WTC11 (cell line): ENCODE results near the gene NLGN1. TPM values are rescaled to one million over a fixed set of nuclear protein-coding genes. Genes with fewer than 3 reads are reported as not detected.

Experiments used
- ATAC-seq: fragments of 200-7000 bp; cut with Tn5 transposase; 2 replicates; pipeline ENCODE4 v1.10.0; 2021; ENCODE audit warnings: mild to moderate bottlenecking, moderate library complexity
- CTCF ChIA-PET: fragments of 300-600 bp; sonication (Branson Sonifier 250); formaldehyde crosslinking; loops from one replicate; lab custom pipeline; 2021; ENCODE audit warnings: antibody characterized with exemption; lab: Charles Lee
- POLR2A ChIA-PET: fragments of 350-600 bp; sonication (Branson Sonifier 250); formaldehyde crosslinking; loops from one replicate; lab custom pipeline; 2021; ENCODE audit warnings: antibody characterized with exemption; lab: Charles Lee
- DNase-seq: peaks from one replicate; pipeline ENCODE4 v3.0.0; 2021; ENCODE audit warnings: low spot score
- H3K27ac Mint-ChIP-seq: 2 replicates; pipeline ENCODE4 v1.8.0; 2021; ENCODE audit warnings: mixed read lengths
- H3K27me3 Mint-ChIP-seq: 2 replicates; pipeline ENCODE4 v1.8.0; 2021; ENCODE audit warnings: low read depth, mild to moderate bottlenecking, moderate library complexity, mixed read lengths
- H3K36me3 Mint-ChIP-seq: 2 replicates; pipeline ENCODE4 v1.8.0; 2021; ENCODE audit warnings: mixed read lengths
- H3K4me1 Mint-ChIP-seq: 2 replicates; pipeline ENCODE4 v1.8.0; 2022; ENCODE audit warnings: mixed read lengths
- H3K4me3 Mint-ChIP-seq: 2 replicates; pipeline ENCODE4 v1.8.0; 2021; ENCODE audit warnings: mild to moderate bottlenecking, moderate library complexity, mixed read lengths
- H3K9me3 Mint-ChIP-seq: 2 replicates; pipeline ENCODE4 v1.8.0; 2021; ENCODE audit warnings: mixed read lengths
- AR ChIP-seq: fragments of 250-450 bp; sonication (Bioruptor Pico); IDR thresholded peaks from 2 replicates; pipeline ENCODE4 v1.9.0; 2021; ENCODE audit warnings: mild to moderate bottlenecking
- CDX4 ChIP-seq: fragments of 250-450 bp; sonication (Bioruptor Pico); IDR thresholded peaks from 2 replicates; pipeline ENCODE4 v1.9.0; 2021; ENCODE audit warnings: moderate library complexity, mild to moderate bottlenecking, inconsistent platforms, borderline replicate concordance
- CTCF ChIP-seq: fragments of 200-600 bp; IDR thresholded peaks from 2 replicates; pipeline ENCODE4 v1.8.0; 2022; ENCODE audit warnings: antibody characterized with exemption
- E2F1 ChIP-seq: sonication (generic); formaldehyde crosslinking; IDR thresholded peaks from 2 replicates; pipeline ENCODE4 v1.8.0; 2022; ENCODE audit warnings: mild to moderate bottlenecking, missing genetic modification reagents
- EMX1 ChIP-seq: fragments of 250-450 bp; sonication (Bioruptor Pico); IDR thresholded peaks from 2 replicates; pipeline ENCODE4 v1.8.0; 2021; ENCODE audit warnings: mild to moderate bottlenecking
- FOXP1 ChIP-seq: sonication (generic); formaldehyde crosslinking; IDR thresholded peaks from 2 replicates; pipeline ENCODE4 v1.8.0; 2022; ENCODE audit warnings: missing genetic modification reagents, mild to moderate bottlenecking, moderate library complexity, borderline replicate concordance
- FOXP4 ChIP-seq: sonication (generic); formaldehyde crosslinking; IDR thresholded peaks from 2 replicates; pipeline ENCODE4 v1.8.0; 2022; ENCODE audit warnings: mild to moderate bottlenecking, missing genetic modification reagents
- GABPB1 ChIP-seq: sonication (generic); formaldehyde crosslinking; IDR thresholded peaks from 2 replicates; pipeline ENCODE4 v1.8.1; 2023; ENCODE audit warnings: mild to moderate bottlenecking, missing genetic modification reagents
- HMGXB4 ChIP-seq: sonication (generic); formaldehyde crosslinking; IDR thresholded peaks from 2 replicates; pipeline ENCODE4 v1.8.1; 2023; ENCODE audit warnings: mild to moderate bottlenecking, moderate library complexity, missing genetic modification reagents
- IRF2 ChIP-seq: sonication (generic); formaldehyde crosslinking; IDR thresholded peaks from 2 replicates; pipeline ENCODE4 v1.8.0; 2022; ENCODE audit warnings: low read depth, missing genetic modification reagents, borderline replicate concordance
- KAT7 ChIP-seq: sonication (generic); formaldehyde crosslinking; IDR thresholded peaks from 2 replicates; pipeline ENCODE4 v1.8.1; 2023; ENCODE audit warnings: missing genetic modification reagents, mild to moderate bottlenecking, borderline replicate concordance
- MYBL2 ChIP-seq: sonication (generic); formaldehyde crosslinking; IDR thresholded peaks from 2 replicates; pipeline ENCODE4 v1.8.1; 2023; ENCODE audit warnings: mild to moderate bottlenecking, moderate library complexity, missing genetic modification reagents
- NFYB ChIP-seq: sonication (generic); formaldehyde crosslinking; conservative IDR thresholded peaks from 2 replicates; pipeline ENCODE4 v1.8.0; 2022; ENCODE audit warnings: low read depth, missing genetic modification reagents
- PRRX2 ChIP-seq: fragments of 250-450 bp; sonication (Bioruptor Pico); IDR thresholded peaks from 2 replicates; pipeline ENCODE4 v1.8.0; 2021; ENCODE audit warnings: mild to moderate bottlenecking
- RORB ChIP-seq: fragments of 250-450 bp; sonication (Bioruptor Pico); IDR thresholded peaks from 2 replicates; pipeline ENCODE4 v1.9.0; 2021; ENCODE audit warnings: mild to moderate bottlenecking
- ZBTB43 ChIP-seq: sonication (generic); formaldehyde crosslinking; IDR thresholded peaks from 2 replicates; pipeline ENCODE4 v1.8.1; 2023; ENCODE audit warnings: mild to moderate bottlenecking, missing genetic modification reagents
- ZNF121 ChIP-seq: sonication (generic); formaldehyde crosslinking; IDR thresholded peaks from 2 replicates; pipeline ENCODE4 v1.8.0; 2023; ENCODE audit warnings: missing genetic modification reagents
- ZNF396 ChIP-seq: fragments of 250-450 bp; sonication (Bioruptor Pico); IDR thresholded peaks from 2 replicates; pipeline ENCODE4 v1.8.0; 2021; ENCODE audit warnings: mild to moderate bottlenecking, moderate library complexity, borderline replicate concordance
- ZNF423 ChIP-seq: fragments of 250-450 bp; sonication (Bioruptor Pico); IDR thresholded peaks from 2 replicates; pipeline ENCODE4 v2.1.2; 2022; ENCODE audit warnings: mild to moderate bottlenecking, moderate library complexity
- ZNF512 ChIP-seq: sonication (generic); formaldehyde crosslinking; IDR thresholded peaks from 2 replicates; pipeline ENCODE4 v1.8.1; 2022; ENCODE audit warnings: missing genetic modification reagents, borderline replicate concordance
- total RNA-seq: library from RNA; stranded (reverse); gene quantifications from 3 replicates; pipeline ENCODE4 v1.2.3, GENCODE V29; 2021

NLGN1 gene
- total RNA-seq, 1 experiment from 2014 or later: 12.4 TPM

- POLR2A ChIA-PET: interaction anchor here (0.6 kb wide), 1 partner anchor 228 kb away, joined by 8 read pairs; no protein-coding TSS in a partner anchor
- ATAC-seq: peak; percentile 75
- peaks cover 20% of the 10 kb centered on the region for H3K9me3 Mint-ChIP-seq
- peaks cover 16% of the 10 kb centered on the region for H3K4me1 Mint-ChIP-seq
- peaks cover 11% of the 10 kb centered on the region for H3K36me3 Mint-ChIP-seq
- CTCF ChIA-PET: no interaction called here
- no peak for TF ChIP-seq CDX4 (CRISPR knock-in tag)
- no peak for TF ChIP-seq ZNF512 (CRISPR knock-in tag)
- no peak for TF ChIP-seq GABPB1
- TF ChIP-seq AR (CRISPR knock-in tag): no peak
- no peak for TF ChIP-seq NFYB (CRISPR knock-in tag)
- TF ChIP-seq PRRX2: no peak
- no peak for TF ChIP-seq ZNF423 (CRISPR knock-in tag)
- TF ChIP-seq CTCF: no peak
- H3K27me3 Mint-ChIP-seq: no peaks in the 10 kb centered on the region
- H3K27ac Mint-ChIP-seq: no peak overlapping the region
- H3K4me3 Mint-ChIP-seq: no peak overlapping the region
- DNase-seq: no peak
Observed at GRCh38 chr3:174023421-174023820, 625.9 kb downstream of the NLGN1 start.

GRCh38 chr3:174028673-174029072 lies 631.1 kb downstream of the NLGN1 start:
- ChIA-PET CTCF (no interaction called here), POLR2A (no interaction called here)
- Mint-ChIP-seq H3K27ac (no peak overlapping the region), H3K9me3 (peaks cover 49% of the 10 kb centered on the region), H3K4me3 (no peak overlapping the region), H3K4me1 (peaks cover 6% of the 10 kb centered on the region), H3K36me3 (peaks cover 40% of the 10 kb centered on the region), H3K27me3 (no peaks in the 10 kb centered on the region)
- no peak for DNase-seq
- ATAC-seq: no peak
- no peak for TF ChIP-seq KAT7 (CRISPR knock-in tag)
- TF ChIP-seq ZBTB43 (CRISPR knock-in tag): no peak
- no peak for TF ChIP-seq HMGXB4 (CRISPR knock-in tag)
- TF ChIP-seq RORB (CRISPR knock-in tag): no peak
- no peak for TF ChIP-seq E2F1
- TF ChIP-seq IRF2 (CRISPR knock-in tag): no peak
- TF ChIP-seq ZNF423 (CRISPR knock-in tag): no peak
- TF ChIP-seq ZNF121 (CRISPR knock-in tag): no peak
- TF ChIP-seq EMX1: no peak
- no peak for TF ChIP-seq CTCF
- no peak for TF ChIP-seq FOXP4 (CRISPR knock-in tag)
- no peak for TF ChIP-seq MYBL2 (CRISPR knock-in tag)
- TF ChIP-seq ZNF396 (CRISPR knock-in tag): no peak
- no peak for TF ChIP-seq FOXP1
